ENCODE data around the gene ASNSD1.

Gene ASNSD1

DNA sequence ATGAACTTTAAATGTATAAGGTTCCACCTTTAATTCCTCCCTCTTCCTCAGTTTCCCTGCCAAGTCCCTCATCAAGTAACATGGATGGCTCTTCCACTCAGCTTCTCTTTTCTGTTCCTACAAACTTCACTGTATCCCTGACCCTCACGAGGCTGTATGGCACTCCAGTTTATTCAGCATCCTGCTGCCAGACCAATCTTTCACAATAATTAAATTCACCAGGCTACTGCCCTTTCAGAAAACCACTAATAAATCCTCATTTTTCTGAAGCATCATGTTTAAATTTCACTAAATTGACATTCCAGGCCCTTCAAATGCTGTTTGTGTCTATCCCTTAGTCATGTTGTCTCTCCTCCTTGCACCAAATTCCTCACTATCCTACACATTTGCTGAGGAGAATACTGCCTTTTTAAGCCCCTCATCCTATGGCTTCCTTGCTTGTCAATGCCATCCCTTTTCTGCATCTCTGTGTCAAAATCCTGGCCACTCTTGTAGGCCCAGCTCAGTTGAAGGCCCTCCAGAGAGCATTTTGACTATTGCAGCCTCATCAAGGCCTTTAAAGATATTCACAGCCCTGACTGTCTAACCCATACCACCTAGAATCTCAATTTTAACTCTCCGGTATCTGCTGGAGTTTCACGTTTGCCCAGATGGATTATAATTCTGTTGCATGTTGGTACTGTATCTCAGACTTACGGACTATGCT is 22.8 kb upstream of the ASNSD1 start:
- Histone ChIP-seq H3K27me3 (no peaks in the 10 kb centered on the region), H3K36me3 (no peaks in the 10 kb centered on the region), H3K27ac (no peak overlapping the region), H3K4me3 (no peak overlapping the region), H3K9me3 (no peaks in the 10 kb centered on the region), H3K4me1 (peaks cover 0 to 5% (median 0%) of the 10 kb centered on the region in 4 donors)
- intact Hi-C loops (cut with DNase I; ENCODE audit: low total_unique reads) = no loop called here
- no peak for DNase-seq
- TF ChIP-seq CTCF (IDR thresholded peaks at IDR 0.05) = no peak

DNA sequence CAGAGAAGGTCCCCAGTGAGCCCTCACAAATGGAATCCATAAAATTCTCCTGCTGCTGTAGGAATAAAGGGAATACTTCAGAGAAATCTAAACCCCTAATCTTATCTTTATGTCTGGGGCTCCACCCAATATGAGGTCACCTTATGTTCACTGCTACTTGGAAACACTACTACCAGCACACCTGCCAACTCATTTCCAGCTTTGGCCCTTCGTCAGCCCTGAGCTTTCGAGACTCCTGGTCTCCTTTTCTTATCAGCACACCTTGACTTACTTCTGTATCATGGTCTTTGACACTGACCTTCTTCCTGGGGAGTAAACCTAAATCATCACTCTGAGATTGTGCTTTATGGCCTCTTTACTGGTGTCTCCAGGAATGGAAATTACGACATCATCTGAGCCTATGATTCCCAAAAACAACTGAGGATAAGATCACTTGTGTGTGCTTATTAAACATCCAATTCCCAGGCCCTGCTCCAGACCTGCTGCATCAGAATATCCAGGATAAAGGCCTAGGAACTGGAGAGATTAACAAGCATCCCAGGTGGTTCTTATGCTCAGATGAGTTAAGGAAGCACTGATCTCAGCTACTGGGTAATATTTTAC is 22.2 kb upstream of the ASNSD1 start:
- Histone ChIP-seq H3K4me3 (no peak overlapping the region), H3K9me3 (no peaks in the 10 kb centered on the region), H3K27ac (no peak overlapping the region), H3K4me1 (peaks cover 0 to 5% (median 0%) of the 10 kb centered on the region in 4 donors), H3K27me3 (no peaks in the 10 kb centered on the region), H3K36me3 (no peaks in the 10 kb centered on the region)
- no peak for DNase-seq
- TF ChIP-seq CTCF (IDR thresholded peaks at IDR 0.05) = no peak
- intact Hi-C loops (cut with DNase I; ENCODE audit: low total_unique reads) = no loop called here

GRCh38 chr2:189641002-189641401 is 20.3 kb upstream of the ASNSD1 start:
- Histone ChIP-seq H3K27ac (no peak overlapping the region), H3K4me1 (no peaks in the 10 kb centered on the region), H3K9me3 (no peaks in the 10 kb centered on the region), H3K36me3 (no peaks in the 10 kb centered on the region), H3K4me3 (no peak overlapping the region), H3K27me3 (no peaks in the 10 kb centered on the region)
- intact Hi-C loops (cut with DNase I; ENCODE audit: low total_unique reads) = no loop called here
- no peak for DNase-seq
- no peak for TF ChIP-seq CTCF (IDR thresholded peaks at IDR 0.05)

DNA sequence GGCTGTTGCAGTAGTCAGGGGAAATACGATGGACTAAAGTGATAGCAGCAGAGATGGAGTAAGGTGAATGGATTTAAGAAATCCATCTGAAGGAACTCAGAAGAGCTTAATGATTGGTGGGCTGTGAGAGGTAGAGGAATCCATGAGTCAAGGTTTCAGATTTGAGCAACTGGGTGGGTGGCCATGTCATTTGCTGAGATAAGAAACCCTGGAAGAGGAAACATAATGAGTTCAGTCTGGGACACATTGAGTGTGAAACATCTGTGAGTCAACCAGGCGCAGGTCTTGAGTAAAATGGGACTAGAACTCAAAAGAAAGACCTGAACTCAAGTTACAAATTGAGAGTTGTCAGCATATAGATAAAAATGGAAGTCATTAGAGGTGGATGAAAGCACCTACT is 19.7 kb upstream of the ASNSD1 start:
- no peak for DNase-seq
- Histone ChIP-seq H3K27me3 (no peaks in the 10 kb centered on the region), H3K9me3 (no peaks in the 10 kb centered on the region), H3K4me1 (no peaks in the 10 kb centered on the region), H3K27ac (no peak overlapping the region), H3K4me3 (no peak overlapping the region), H3K36me3 (no peaks in the 10 kb centered on the region)
- intact Hi-C loops (cut with DNase I; ENCODE audit: low total_unique reads) = no loop called here
- TF ChIP-seq CTCF (IDR thresholded peaks at IDR 0.05) = no peak

GRCh38 chr2:189646521-189646920 is 14.7 kb upstream of the ASNSD1 start:
- Histone ChIP-seq H3K9me3 (no peaks in the 10 kb centered on the region), H3K27me3 (no peaks in the 10 kb centered on the region), H3K4me1 (no peaks in the 10 kb centered on the region), H3K27ac (no peak overlapping the region), H3K4me3 (no peak overlapping the region), H3K36me3 (no peaks in the 10 kb centered on the region)
- no peak for DNase-seq
- no peak for TF ChIP-seq CTCF (IDR thresholded peaks at IDR 0.05)
- intact Hi-C loops (cut with DNase I; ENCODE audit: low total_unique reads) = no loop called here
